PC-9 (cell line): Measurements from ENCODE around the gene HOXA9. TPM values are rescaled to one million over a fixed set of nuclear protein-coding genes. Genes with fewer than 3 reads are reported as not detected.

ENCODE experiments used
- BruUV-seq: library from RNA; stranded (reverse); fragments of 400-500 nt; replicated peaks from 2 replicates; lab custom pipeline; 2021; lab: Mats Ljungman, UMichigan
- CTCF ChIA-PET: fragments of 300-600 bp; sonication (Branson Sonifier 250); formaldehyde crosslinking; loops from one replicate; lab custom pipeline; 2022; ENCODE audit warnings: antibody characterized with exemption; lab: Charles Lee
- POLR2A ChIA-PET: fragments of 300-600 bp; sonication (Branson Sonifier 250); formaldehyde crosslinking; loops from one replicate; lab custom pipeline; 2022; ENCODE audit warnings: antibody characterized with exemption; ENCODE audit not compliant: unreplicated experiment; lab: Charles Lee
- DNase-seq, 2 experiments: peaks; one replicate each; pipeline versions ENCODE4 v3.0.0 to v3.0.0-alpha.2; 2015 to 2022; ENCODE audit warnings: mixed read lengths in 1 of 2
- H2AFZ ChIP-seq: fragments of 200-600 bp; sonication (generic); 2 replicates; pipeline ENCODE4 v1.8.1; 2017; ENCODE audit warnings: antibody characterized with exemption
- H3F3A ChIP-seq: fragments of 200-600 bp; sonication (generic); 2 replicates; pipeline ENCODE4 v1.8.1; 2017; ENCODE audit warnings: antibody characterized with exemption, mild to moderate bottlenecking, low read depth; ENCODE audit not compliant: insufficient read depth
- H3K27ac ChIP-seq: fragments of 200-600 bp; sonication (generic); 2 replicates; pipeline ENCODE4 v1.6.1; 2016; ENCODE audit warnings: mixed run types
- H3K27me3 ChIP-seq: fragments of 200-600 bp; sonication (generic); 2 replicates; pipeline ENCODE4 v1.6.1; 2016; ENCODE audit warnings: low read depth, mixed run types; ENCODE audit not compliant: insufficient read depth
- H3K36me3 ChIP-seq: fragments of 200-600 bp; sonication (generic); 2 replicates; pipeline ENCODE4 v1.6.1; 2016; ENCODE audit warnings: low read depth, mixed run types
- H3K4me1 ChIP-seq: fragments of 200-600 bp; sonication (generic); replicated peaks from 2 replicates; pipeline ENCODE4 v1.6.1; 2016; ENCODE audit warnings: mixed run types; ENCODE audit not compliant: insufficient read depth
- H3K4me2 ChIP-seq: fragments of 200-600 bp; sonication (generic); 2 replicates; pipeline ENCODE4 v1.6.1; 2017; ENCODE audit warnings: mixed run types
- H3K4me3 ChIP-seq: fragments of 200-600 bp; sonication (generic); 2 replicates; pipeline ENCODE4 v1.6.1; 2016; ENCODE audit warnings: mixed run types
- H3K79me2 ChIP-seq: fragments of 200-600 bp; sonication (generic); 2 replicates; pipeline ENCODE4 v1.6.1; 2017; ENCODE audit warnings: low read depth, mixed run types
- H3K9me2 ChIP-seq: fragments of 200-600 bp; sonication (generic); 2 replicates; pipeline ENCODE4 v1.8.1; 2017; ENCODE audit warnings: mild to moderate bottlenecking; ENCODE audit not compliant: insufficient read depth
- H3K9me3 ChIP-seq: fragments of 200-600 bp; sonication (generic); 2 replicates; pipeline ENCODE4 v1.8.1; 2016; ENCODE audit warnings: low read depth; ENCODE audit not compliant: insufficient read depth
- H4K20me1 ChIP-seq: fragments of 200-600 bp; sonication (generic); 2 replicates; pipeline ENCODE4 v1.8.1; 2017; ENCODE audit not compliant: insufficient read depth
- EZH2 ChIP-seq: fragments of 200-600 bp; sonication (generic); IDR thresholded peaks from 2 replicates; pipeline ENCODE4 v1.8.0; 2017; ENCODE audit warnings: antibody characterized with exemption, low read depth
- intact Hi-C: fragments of 100-400 bp; cut with micrococcal nuclease; formaldehyde crosslinking; loops from one replicate; pipeline ENCODE4 v1.10.0; 2022; ENCODE audit not compliant: unreplicated experiment
- total RNA-seq: library from RNA; stranded (reverse); gene quantifications from 2 replicates; pipeline ENCODE4 v1.2.3, GENCODE V29; 2021
- TF ChIP-seq, protein P1 (sequence below): fragments of 200-600 bp; sonication (generic); conservative IDR thresholded peaks from 2 replicates; pipeline ENCODE4 v1.6.1; 2017; ENCODE audit warnings: mixed run types, antibody characterized with exemption, mild to moderate bottlenecking, moderate library complexity

The HOXA9 gene
- total RNA-seq, 1 experiment from 2014 or later, result 2.5 TPM

DNA sequence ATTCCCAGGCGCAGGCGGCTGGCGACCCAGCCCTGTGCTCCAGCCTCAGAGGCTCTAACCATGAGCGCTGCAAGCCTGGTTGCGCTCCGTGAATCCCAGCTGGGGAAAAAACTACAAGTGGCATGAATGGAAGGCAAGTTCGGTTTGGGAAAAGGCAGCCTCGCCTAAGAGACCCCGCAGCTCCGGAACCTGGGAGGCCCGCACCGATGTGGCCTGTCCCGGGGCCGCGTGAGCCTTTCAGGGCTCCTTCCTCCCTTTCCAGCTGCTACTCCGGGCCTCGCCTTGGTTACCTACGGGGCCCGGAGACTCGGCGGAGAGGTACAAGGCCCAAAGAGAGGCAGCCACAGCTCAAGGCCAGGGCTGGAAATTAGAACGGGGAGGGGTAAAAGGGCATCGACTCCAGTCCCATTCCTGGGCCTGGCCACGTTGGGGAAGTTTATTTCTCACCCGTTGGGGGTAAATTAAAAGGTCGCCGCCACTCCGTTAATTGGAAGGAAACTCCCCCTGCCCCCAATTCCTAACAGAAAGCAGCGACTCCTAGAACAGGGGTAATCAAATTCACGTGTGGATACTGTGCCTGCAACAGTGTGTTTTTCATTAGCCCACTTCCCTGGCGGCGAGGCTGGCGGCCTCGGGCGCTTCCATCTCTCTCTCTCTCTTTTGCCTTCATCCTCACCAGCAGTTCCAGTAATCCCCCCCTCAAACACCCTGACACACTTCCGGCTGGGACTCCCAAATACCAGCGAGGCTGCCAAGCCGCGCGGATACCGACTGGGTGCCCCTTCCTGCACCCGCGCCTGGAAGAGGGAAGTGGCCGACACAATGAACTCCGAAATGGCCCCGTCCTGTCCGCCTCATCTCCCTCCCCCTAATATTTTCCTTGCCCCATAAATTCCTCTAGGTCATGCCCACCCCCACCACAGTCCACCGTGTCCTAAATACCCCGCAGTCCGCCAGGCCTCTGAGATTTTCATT lies 1.5 kb upstream of the HOXA9 start:
- Histone ChIP-seq H3K4me2 (no peak overlapping the region), H3K79me2 (no peaks in the 10 kb centered on the region), H3K27me3 (no peaks in the 10 kb centered on the region), H3K9me3 (no peaks in the 10 kb centered on the region), H3F3A (peaks cover 34% of the 10 kb centered on the region), H3K4me1 (peaks cover 20% of the 10 kb centered on the region), H4K20me1 (no peaks in the 10 kb centered on the region), H3K36me3 (no peaks in the 10 kb centered on the region), H3K9me2 (no peaks in the 10 kb centered on the region), H3K4me3 (no peak overlapping the region), H2AFZ (no peak overlapping the region), H3K27ac (no peak overlapping the region)
- TF ChIP-seq EZH2, result no peak
- TF ChIP-seq, protein P1, sequence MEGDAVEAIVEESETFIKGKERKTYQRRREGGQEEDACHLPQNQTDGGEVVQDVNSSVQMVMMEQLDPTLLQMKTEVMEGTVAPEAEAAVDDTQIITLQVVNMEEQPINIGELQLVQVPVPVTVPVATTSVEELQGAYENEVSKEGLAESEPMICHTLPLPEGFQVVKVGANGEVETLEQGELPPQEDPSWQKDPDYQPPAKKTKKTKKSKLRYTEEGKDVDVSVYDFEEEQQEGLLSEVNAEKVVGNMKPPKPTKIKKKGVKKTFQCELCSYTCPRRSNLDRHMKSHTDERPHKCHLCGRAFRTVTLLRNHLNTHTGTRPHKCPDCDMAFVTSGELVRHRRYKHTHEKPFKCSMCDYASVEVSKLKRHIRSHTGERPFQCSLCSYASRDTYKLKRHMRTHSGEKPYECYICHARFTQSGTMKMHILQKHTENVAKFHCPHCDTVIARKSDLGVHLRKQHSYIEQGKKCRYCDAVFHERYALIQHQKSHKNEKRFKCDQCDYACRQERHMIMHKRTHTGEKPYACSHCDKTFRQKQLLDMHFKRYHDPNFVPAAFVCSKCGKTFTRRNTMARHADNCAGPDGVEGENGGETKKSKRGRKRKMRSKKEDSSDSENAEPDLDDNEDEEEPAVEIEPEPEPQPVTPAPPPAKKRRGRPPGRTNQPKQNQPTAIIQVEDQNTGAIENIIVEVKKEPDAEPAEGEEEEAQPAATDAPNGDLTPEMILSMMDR, result no peak
- DNase-seq, result no peak
- POLR2A ChIA-PET, result no interaction called here
- BruUV-seq, result no TSS peak
- intact Hi-C loops, result loop anchor here (10.0 kb wide), 1 partner anchor 928 kb away; no protein-coding TSS in a partner anchor
- CTCF ChIA-PET, result interaction anchor here (0.6 kb wide), 1 partner anchor 344 kb away, joined by 3 read pairs; no protein-coding TSS in a partner anchor

DNA sequence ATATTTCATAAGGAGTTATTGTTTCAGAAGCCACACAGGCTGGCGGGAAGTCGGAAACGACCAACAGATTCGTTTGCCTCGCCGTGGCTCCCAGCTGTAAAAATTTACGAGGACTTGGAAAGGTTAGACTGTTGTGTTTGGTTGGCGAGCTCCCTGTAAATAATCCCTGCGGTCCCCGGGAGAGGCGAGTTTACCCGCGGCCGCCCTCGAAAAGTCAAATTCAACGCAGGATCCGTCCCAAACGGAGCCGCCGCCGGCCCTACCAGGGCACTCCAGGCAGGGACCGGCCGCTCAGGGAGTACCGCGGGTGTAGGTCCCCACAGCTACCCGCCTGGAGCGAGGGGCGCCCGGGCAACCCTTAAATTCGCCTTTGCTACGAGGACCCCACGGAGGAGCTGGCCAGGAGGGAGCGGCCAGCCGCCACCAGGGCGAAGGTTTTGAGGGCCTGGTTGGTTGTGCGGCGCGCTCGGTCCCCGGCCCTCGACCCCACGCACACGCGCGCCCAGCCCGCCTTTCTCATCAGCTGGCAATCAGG lies 726 bp upstream of the HOXA9 start:
- CTCF ChIA-PET, result interaction anchor here (0.6 kb wide), 1 partner anchor 345 kb away, joined by 3 read pairs; no protein-coding TSS in a partner anchor
- Histone ChIP-seq H3K4me3 (no peak overlapping the region), H3K79me2 (no peaks in the 10 kb centered on the region), H3K36me3 (no peaks in the 10 kb centered on the region), H3F3A (peaks cover 34% of the 10 kb centered on the region), H3K9me3 (no peaks in the 10 kb centered on the region), H3K4me2 (no peak overlapping the region), H3K9me2 (no peaks in the 10 kb centered on the region), H2AFZ (no peak overlapping the region), H3K27ac (no peak overlapping the region), H3K27me3 (no peaks in the 10 kb centered on the region), H3K4me1 (peaks cover 19% of the 10 kb centered on the region), H4K20me1 (no peaks in the 10 kb centered on the region)
- no peak for TF ChIP-seq EZH2
- TF ChIP-seq, protein P1, result no peak
- POLR2A ChIA-PET, result interaction anchor here (0.5 kb wide), 1 partner anchor 333 kb away, joined by 7 read pairs; no protein-coding TSS in a partner anchor
- no TSS peak for BruUV-seq
- DNase-seq, result no peak
- intact Hi-C loops, result loop anchor here (10.0 kb wide), 1 partner anchor 929 kb away; no protein-coding TSS in a partner anchor

DNA sequence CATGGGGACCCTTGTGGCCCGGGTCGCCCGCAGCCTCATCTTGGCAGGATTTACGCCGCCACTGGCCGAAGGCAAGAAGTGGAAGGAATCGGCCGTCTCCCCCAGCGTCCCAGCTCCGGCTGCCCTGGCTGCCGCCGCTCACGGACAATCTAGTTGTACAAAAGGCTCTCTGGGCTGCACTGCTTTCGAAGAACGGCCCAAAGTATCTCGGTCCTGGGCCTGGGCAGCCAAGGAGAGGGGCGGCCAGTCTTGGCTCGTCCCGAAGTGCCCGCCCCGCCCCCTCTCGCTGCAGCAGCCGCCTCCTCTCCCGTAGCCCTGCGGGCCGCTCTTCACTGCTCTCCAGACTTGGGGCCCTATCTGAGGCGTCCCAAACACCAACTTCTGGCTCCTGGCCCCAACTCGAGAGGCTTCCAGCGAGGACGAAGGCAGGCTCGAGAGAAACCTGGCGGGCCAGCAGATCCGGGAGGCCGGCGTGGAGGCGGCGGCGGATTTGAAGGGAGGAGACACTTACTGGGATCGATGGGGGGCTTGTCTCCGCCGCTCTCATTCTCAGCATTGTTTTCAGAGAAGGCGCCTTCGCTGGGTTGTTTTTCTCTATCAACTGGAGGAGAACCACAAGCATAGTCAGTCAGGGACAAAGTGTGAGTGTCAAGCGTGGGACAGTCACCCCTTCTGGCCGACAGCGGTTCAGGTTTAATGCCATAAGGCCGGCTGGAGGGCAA lies 809 bp downstream of the HOXA9 start:
- POLR2A ChIA-PET, result no interaction called here

More for the DNA sequence above, 809 bp downstream of the HOXA9 start:
- no peak overlapping the region for H3K27ac ChIP-seq
- TF ChIP-seq EZH2, result no peak
- TF ChIP-seq, protein P1, result no peak
- H4K20me1 ChIP-seq, result no peaks in the 10 kb centered on the region
- no TSS peak for BruUV-seq
- H3K9me3 ChIP-seq, result no peaks in the 10 kb centered on the region
- intact Hi-C loops, result loop anchor here (5.0 to 10.0 kb wide), 3 partner anchors 930 to 1597 kb away; no protein-coding TSS in a partner anchor
- no peak for DNase-seq
- no peaks in the 10 kb centered on the region for H3K36me3 ChIP-seq
- 0 out of 2 replicates have a peak, but pooled peaks cover 11% of the 10 kb centered on the region for H3K4me1 ChIP-seq
- H2AFZ ChIP-seq, result no peak overlapping the region
- no peaks in the 10 kb centered on the region for H3K9me2 ChIP-seq
- no peaks in the 10 kb centered on the region for H3K27me3 ChIP-seq
- CTCF ChIA-PET, result no interaction called here
- peaks cover 28% of the 10 kb centered on the region for H3F3A ChIP-seq
- no peak overlapping the region for H3K4me3 ChIP-seq
- no peak overlapping the region for H3K4me2 ChIP-seq
- no peaks in the 10 kb centered on the region for H3K79me2 ChIP-seq
